HL-60 (cell line): ENCODE data around the gene KRT35.

Experiments used
- DNase-seq, 2 experiments: peaks; one replicate each; pipeline ENCODE4 v3.0.0-alpha.2; 2010 to 2020; ENCODE audit warnings: low read depth in 1 of 2, low spot score in 1 of 2
- H3K27ac ChIP-seq: fragments of 250-450 bp; sonication (Bioruptor Pico); replicated peaks from 2 replicates; pipeline ENCODE4 v1.5.1; 2020; ENCODE audit warnings: mild to moderate bottlenecking, moderate library complexity
- H3K27me3 ChIP-seq: fragments of 250-450 bp; sonication (Bioruptor Pico); 2 replicates; pipeline ENCODE4 v1.5.1; 2021; ENCODE audit warnings: mild to moderate bottlenecking, moderate library complexity; ENCODE audit not compliant: insufficient read depth, poor library complexity, severe bottlenecking
- H3K4me3 ChIP-seq: replicated peaks from 2 replicates; pipeline ENCODE4 v1.5.1; 2011; ENCODE audit warnings: mild to moderate bottlenecking, control low read depth, low read length; ENCODE audit not compliant: insufficient read depth
- GABPA ChIP-seq: IDR thresholded peaks from 2 replicates; pipeline ENCODE4 v1.6.1; 2012; ENCODE audit warnings: low read depth
- POLR2AphosphoS5 ChIP-seq: IDR thresholded peaks from 2 replicates; pipeline ENCODE4 v1.6.1; 2012; ENCODE audit warnings: low read depth
- SPI1 ChIP-seq: IDR thresholded peaks from 2 replicates; pipeline ENCODE4 v1.6.1; 2012; ENCODE audit warnings: low read depth, mild to moderate bottlenecking, borderline replicate concordance
- TF ChIP-seq, protein P1 (sequence below): IDR thresholded peaks from one replicate; pipeline ENCODE4 v1.5.1; 2011; ENCODE audit warnings: low read length, control low read depth, inconsistent platforms; ENCODE audit not compliant: insufficient read depth
- TF ChIP-seq, protein P2 (sequence below): IDR thresholded peaks from 2 replicates; pipeline ENCODE4 v1.6.1; 2012; ENCODE audit warnings: low read depth; ENCODE audit not compliant: insufficient replicate concordance

The KRT35 gene

DNA sequence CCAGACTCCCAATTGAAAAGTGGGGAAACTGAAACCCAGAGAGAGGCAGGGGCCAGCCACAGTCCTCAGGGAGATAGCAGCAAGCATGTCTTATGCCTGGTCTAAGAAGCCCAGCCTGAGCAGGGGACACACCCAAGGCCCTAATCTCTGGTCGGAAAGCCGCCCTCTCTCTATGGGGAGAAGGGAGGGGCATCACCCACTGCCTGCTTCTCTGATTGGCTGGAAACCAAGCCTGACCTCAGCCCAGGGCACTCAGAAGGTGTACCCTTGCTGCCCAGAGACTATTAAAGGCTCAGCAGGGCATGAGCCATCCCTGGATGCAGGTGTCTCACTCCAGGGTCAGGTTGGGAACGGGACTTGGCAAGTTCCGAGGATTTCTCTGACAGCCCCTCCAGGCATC, 30.2 kb upstream of the KRT35 start:
- no peak overlapping the region for H3K4me3 ChIP-seq
- DNase-seq, result no peak
- TF ChIP-seq SPI1, result no peak
- TF ChIP-seq, protein P1, sequence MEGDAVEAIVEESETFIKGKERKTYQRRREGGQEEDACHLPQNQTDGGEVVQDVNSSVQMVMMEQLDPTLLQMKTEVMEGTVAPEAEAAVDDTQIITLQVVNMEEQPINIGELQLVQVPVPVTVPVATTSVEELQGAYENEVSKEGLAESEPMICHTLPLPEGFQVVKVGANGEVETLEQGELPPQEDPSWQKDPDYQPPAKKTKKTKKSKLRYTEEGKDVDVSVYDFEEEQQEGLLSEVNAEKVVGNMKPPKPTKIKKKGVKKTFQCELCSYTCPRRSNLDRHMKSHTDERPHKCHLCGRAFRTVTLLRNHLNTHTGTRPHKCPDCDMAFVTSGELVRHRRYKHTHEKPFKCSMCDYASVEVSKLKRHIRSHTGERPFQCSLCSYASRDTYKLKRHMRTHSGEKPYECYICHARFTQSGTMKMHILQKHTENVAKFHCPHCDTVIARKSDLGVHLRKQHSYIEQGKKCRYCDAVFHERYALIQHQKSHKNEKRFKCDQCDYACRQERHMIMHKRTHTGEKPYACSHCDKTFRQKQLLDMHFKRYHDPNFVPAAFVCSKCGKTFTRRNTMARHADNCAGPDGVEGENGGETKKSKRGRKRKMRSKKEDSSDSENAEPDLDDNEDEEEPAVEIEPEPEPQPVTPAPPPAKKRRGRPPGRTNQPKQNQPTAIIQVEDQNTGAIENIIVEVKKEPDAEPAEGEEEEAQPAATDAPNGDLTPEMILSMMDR, result no peak
- H3K27ac ChIP-seq, result no peak overlapping the region
- H3K27me3 ChIP-seq, result no peaks in the 10 kb centered on the region

DNA sequence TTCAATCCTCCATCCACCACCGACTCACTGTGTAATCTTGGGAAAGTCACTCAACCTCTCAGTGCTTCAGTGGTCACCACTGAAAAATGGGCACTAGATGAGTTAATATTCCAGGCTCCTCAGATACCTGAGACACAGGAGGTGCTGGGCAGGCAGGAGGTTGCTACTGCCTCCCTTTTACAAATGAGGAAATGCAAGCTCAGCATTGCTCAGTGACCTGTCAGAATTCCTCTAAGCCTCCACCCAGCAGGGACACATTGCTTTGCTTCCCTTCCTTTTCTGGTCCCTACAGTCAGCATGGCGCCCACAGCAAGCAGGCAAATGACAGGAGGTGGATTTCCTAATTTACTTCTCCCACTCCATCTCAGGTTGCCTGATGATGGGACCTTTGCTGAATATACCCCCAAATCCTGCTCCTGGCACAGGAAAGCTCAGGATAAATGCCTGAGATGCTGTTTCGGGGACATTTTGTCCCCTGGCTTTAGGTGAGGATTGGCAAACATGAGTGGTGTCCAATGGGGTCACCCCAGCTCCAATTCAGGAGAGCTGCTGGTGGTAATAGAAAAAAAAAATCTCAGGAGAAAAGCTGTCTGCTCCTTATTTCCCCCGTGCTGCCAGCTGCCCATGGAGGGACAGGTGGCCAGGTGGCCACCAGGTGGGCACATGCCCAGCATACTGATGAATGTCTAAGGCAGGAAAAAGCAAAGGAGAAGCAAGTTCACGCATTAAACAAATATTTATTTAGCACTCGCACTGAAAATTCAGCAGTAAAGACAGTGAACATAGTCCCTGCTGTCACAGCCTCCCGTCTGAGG, 29.5 kb upstream of the KRT35 start:
- no peak overlapping the region for H3K4me3 ChIP-seq
- DNase-seq, result no peak
- H3K27ac ChIP-seq, result no peak overlapping the region
- TF ChIP-seq POLR2AphosphoS5 (no peak), SPI1 (no peak), GABPA (no peak)
- TF ChIP-seq, protein P2, sequence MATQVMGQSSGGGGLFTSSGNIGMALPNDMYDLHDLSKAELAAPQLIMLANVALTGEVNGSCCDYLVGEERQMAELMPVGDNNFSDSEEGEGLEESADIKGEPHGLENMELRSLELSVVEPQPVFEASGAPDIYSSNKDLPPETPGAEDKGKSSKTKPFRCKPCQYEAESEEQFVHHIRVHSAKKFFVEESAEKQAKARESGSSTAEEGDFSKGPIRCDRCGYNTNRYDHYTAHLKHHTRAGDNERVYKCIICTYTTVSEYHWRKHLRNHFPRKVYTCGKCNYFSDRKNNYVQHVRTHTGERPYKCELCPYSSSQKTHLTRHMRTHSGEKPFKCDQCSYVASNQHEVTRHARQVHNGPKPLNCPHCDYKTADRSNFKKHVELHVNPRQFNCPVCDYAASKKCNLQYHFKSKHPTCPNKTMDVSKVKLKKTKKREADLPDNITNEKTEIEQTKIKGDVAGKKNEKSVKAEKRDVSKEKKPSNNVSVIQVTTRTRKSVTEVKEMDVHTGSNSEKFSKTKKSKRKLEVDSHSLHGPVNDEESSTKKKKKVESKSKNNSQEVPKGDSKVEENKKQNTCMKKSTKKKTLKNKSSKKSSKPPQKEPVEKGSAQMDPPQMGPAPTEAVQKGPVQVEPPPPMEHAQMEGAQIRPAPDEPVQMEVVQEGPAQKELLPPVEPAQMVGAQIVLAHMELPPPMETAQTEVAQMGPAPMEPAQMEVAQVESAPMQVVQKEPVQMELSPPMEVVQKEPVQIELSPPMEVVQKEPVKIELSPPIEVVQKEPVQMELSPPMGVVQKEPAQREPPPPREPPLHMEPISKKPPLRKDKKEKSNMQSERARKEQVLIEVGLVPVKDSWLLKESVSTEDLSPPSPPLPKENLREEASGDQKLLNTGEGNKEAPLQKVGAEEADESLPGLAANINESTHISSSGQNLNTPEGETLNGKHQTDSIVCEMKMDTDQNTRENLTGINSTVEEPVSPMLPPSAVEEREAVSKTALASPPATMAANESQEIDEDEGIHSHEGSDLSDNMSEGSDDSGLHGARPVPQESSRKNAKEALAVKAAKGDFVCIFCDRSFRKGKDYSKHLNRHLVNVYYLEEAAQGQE, result no peak
- TF ChIP-seq, protein P1, result no peak
- no peaks in the 10 kb centered on the region for H3K27me3 ChIP-seq

DNA sequence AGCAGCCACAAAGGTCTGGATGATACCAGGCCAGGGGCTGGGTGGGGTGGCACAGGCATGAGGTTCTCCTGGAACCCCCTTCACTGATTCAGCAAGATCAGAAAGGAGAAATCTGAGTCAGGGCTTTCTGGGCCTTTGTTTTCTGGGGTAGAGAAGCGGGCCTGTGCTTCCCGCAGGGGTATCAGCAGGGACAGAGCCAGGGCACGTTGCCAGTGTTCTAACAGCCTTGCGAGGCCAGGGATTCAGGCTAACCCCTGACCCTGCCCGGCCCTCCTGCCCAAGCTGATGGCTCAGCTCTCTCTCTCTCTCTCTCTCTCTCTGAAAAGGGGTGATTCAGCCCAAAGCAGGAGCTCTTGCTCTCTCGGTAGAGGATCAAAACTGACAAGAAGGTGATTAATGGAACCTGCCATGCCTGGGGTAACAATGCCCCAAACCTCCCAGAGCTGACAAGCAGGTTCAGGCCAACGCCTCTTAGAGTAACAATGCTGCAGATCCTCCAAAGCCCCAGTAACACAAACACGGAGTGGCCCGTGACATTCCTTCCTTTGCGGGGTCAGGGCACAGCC, 26.4 kb upstream of the KRT35 start:
- H3K27ac ChIP-seq, result no peak overlapping the region
- H3K4me3 ChIP-seq, result no peak overlapping the region
- DNase-seq, result no peak
- TF ChIP-seq POLR2AphosphoS5 (no peak), GABPA (no peak), SPI1 (no peak)
- TF ChIP-seq, protein P2, result no peak
- TF ChIP-seq, protein P1, result no peak
- H3K27me3 ChIP-seq, result no peaks in the 10 kb centered on the region
